ENCODE results near the gene HOXD13.
A peak's percentile ranks its signal among the peaks of the same experiment; 100 is the strongest.

The HOXD13 gene

GRCh38 chr2:176139661-176140512 is 47.4 kb downstream of the HOXD13 start:
- TF ChIP-seq EZH2phosphoT487 (IDR thresholded peaks at IDR 0.05; ENCODE audit: low read length) (no peak), EZH2 (optimal IDR thresholded peaks at IDR 0.05; ENCODE audit: low read depth, low read length) (no peak)
- TF ChIP-seq, protein P1, sequence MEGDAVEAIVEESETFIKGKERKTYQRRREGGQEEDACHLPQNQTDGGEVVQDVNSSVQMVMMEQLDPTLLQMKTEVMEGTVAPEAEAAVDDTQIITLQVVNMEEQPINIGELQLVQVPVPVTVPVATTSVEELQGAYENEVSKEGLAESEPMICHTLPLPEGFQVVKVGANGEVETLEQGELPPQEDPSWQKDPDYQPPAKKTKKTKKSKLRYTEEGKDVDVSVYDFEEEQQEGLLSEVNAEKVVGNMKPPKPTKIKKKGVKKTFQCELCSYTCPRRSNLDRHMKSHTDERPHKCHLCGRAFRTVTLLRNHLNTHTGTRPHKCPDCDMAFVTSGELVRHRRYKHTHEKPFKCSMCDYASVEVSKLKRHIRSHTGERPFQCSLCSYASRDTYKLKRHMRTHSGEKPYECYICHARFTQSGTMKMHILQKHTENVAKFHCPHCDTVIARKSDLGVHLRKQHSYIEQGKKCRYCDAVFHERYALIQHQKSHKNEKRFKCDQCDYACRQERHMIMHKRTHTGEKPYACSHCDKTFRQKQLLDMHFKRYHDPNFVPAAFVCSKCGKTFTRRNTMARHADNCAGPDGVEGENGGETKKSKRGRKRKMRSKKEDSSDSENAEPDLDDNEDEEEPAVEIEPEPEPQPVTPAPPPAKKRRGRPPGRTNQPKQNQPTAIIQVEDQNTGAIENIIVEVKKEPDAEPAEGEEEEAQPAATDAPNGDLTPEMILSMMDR (IDR thresholded peaks at IDR 0.05; ENCODE audit: low read length) = no peak
- H3K9me3 ChIP-seq (replicated peaks; ENCODE audit: insufficient read depth, low read length) = no peaks in the 10 kb centered on the region
- no peaks in the 10 kb centered on the region for H3K36me3 ChIP-seq (replicated peaks; ENCODE audit: insufficient read depth, low read length)
- 0 out of 2 replicates have a peak, but pooled peaks cover 3% of the 10 kb centered on the region for H3K27me3 ChIP-seq (replicated peaks; ENCODE audit: insufficient read depth, low read length)
- peak overlapping the region; percentile 52; the same call in 1 of the 2 replicates for H3K9ac ChIP-seq (ENCODE audit: low read length)
- no peaks in the 10 kb centered on the region for H3K79me2 ChIP-seq (ENCODE audit: low read length)
- peak overlapping the region; percentile 74 for H3K4me3 ChIP-seq (ENCODE audit: low read length)
- H4K20me1 ChIP-seq (ENCODE audit: insufficient read depth, low read length) = no peaks in the 10 kb centered on the region
- peak overlapping the region; percentile 88 for H2AFZ ChIP-seq (ENCODE audit: low read length)
- H3F3A ChIP-seq (ENCODE audit: insufficient read depth, low read length) = no peaks in the 10 kb centered on the region
- no peaks in the 10 kb centered on the region for H3K9me2 ChIP-seq (replicated peaks; ENCODE audit: insufficient read depth, low read length)
- no peak for DNase-seq
- H3K4me1 ChIP-seq (ENCODE audit: low read length) = peaks cover 13% of the 10 kb centered on the region
- H3K4me2 ChIP-seq (ENCODE audit: low read depth, low read length) = peak overlapping the region; percentile 57
- H3K27ac ChIP-seq (ENCODE audit: low read length) = no peak overlapping the region

- peak; percentile 74 for DNase-seq
- Histone ChIP-seq H2AFZ (ENCODE audit: low read length) (peak overlapping the region; percentile 88), H3K9me2 (replicated peaks; ENCODE audit: insufficient read depth, low read length) (no peaks in the 10 kb centered on the region), H3K4me2 (ENCODE audit: low read depth, low read length) (peak overlapping the region; percentile 57), H3K4me1 (ENCODE audit: low read length) (peaks cover 13% of the 10 kb centered on the region), H3K79me2 (ENCODE audit: low read length) (no peaks in the 10 kb centered on the region), H4K20me1 (ENCODE audit: insufficient read depth, low read length) (no peaks in the 10 kb centered on the region), H3K27ac (ENCODE audit: low read length) (no peak overlapping the region), H3K27me3 (replicated peaks; ENCODE audit: insufficient read depth, low read length) (0 out of 2 replicates have a peak, but pooled peaks cover 3% of the 10 kb centered on the region), H3K4me3 (ENCODE audit: low read length) (peak overlapping the region; percentile 74), H3K9me3 (replicated peaks; ENCODE audit: insufficient read depth, low read length) (no peaks in the 10 kb centered on the region), H3F3A (ENCODE audit: insufficient read depth, low read length) (no peaks in the 10 kb centered on the region), H3K9ac (ENCODE audit: low read length) (peak overlapping the region; percentile 52; the same call in 1 of the 2 replicates), H3K36me3 (replicated peaks; ENCODE audit: insufficient read depth, low read length) (no peaks in the 10 kb centered on the region)
- no peak for TF ChIP-seq EZH2phosphoT487 (IDR thresholded peaks at IDR 0.05; ENCODE audit: low read length)
- TF ChIP-seq, protein P1 (IDR thresholded peaks at IDR 0.05; ENCODE audit: low read length) = peak; percentile 82
These were observed 48.2 kb downstream of the HOXD13 start for GRCh38 chr2:176140513-176141317.

DNA sequence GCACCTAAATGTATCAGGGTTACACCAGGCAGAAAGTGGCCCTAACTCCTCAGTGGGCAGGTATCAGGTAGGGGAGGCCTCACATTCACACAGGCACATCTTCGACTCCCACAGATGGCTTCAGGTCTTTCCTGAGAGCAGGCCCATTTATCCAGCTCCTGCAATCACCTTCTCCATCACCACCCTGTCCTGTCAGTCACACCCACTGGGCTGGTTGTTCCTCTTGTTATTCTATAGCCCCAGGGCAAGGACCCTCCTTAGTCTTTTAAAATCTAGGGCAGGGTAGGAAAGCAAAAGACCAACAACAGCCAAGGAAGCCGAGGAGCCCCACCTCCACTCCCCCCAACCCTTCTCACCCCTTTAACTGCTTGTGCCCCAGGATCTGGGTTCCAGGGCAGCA is 49.8 kb downstream of the HOXD13 start:
- Histone ChIP-seq H3K9me2 (replicated peaks; ENCODE audit: insufficient read depth, low read length) (no peaks in the 10 kb centered on the region), H3K27me3 (replicated peaks; ENCODE audit: insufficient read depth, low read length) (0 out of 2 replicates have a peak, but pooled peaks cover 3% of the 10 kb centered on the region), H4K20me1 (ENCODE audit: insufficient read depth, low read length) (no peaks in the 10 kb centered on the region), H3F3A (ENCODE audit: insufficient read depth, low read length) (no peaks in the 10 kb centered on the region), H3K9me3 (replicated peaks; ENCODE audit: insufficient read depth, low read length) (no peaks in the 10 kb centered on the region), H3K4me2 (ENCODE audit: low read depth, low read length) (no peak overlapping the region), H3K27ac (ENCODE audit: low read length) (no peak overlapping the region), H2AFZ (ENCODE audit: low read length) (no peak overlapping the region), H3K79me2 (ENCODE audit: low read length) (no peaks in the 10 kb centered on the region), H3K4me3 (ENCODE audit: low read length) (no peak overlapping the region), H3K36me3 (replicated peaks; ENCODE audit: insufficient read depth, low read length) (no peaks in the 10 kb centered on the region), H3K9ac (ENCODE audit: low read length) (no peak overlapping the region), H3K4me1 (ENCODE audit: low read length) (peaks cover 8% of the 10 kb centered on the region)
- TF ChIP-seq EZH2 (optimal IDR thresholded peaks at IDR 0.05; ENCODE audit: low read depth, low read length) (no peak), EZH2phosphoT487 (IDR thresholded peaks at IDR 0.05; ENCODE audit: low read length) (no peak)
- TF ChIP-seq, protein P1 (IDR thresholded peaks at IDR 0.05; ENCODE audit: low read length) = no peak
- DNase-seq = no peak

Data from MM.1S (cell line).